ENCODE data around the gene SND1.

SND1 gene

DNA sequence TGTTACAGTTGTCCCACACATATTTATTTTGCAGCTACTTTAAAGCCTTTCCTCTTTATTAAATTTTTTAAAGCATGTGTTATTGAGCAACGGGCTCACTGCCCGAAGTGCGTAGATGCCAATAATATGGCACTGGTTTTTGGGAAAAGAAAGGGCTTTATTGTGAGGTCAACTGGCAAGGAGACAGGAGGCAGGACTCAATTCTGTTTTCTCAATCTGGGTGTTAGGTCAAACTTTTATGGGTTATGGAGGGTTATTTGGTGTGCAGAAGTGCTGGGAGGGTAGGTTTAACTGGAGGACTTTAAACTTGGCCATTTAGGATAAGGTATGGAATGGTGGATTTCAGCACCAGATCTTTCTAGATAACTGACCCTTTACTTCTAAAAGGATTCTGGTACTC lies 195.6 kb downstream of the SND1 start:
- peak; percentile 30 for DNase-seq (ENCODE audit: low read depth)
- TF ChIP-seq, protein P1, sequence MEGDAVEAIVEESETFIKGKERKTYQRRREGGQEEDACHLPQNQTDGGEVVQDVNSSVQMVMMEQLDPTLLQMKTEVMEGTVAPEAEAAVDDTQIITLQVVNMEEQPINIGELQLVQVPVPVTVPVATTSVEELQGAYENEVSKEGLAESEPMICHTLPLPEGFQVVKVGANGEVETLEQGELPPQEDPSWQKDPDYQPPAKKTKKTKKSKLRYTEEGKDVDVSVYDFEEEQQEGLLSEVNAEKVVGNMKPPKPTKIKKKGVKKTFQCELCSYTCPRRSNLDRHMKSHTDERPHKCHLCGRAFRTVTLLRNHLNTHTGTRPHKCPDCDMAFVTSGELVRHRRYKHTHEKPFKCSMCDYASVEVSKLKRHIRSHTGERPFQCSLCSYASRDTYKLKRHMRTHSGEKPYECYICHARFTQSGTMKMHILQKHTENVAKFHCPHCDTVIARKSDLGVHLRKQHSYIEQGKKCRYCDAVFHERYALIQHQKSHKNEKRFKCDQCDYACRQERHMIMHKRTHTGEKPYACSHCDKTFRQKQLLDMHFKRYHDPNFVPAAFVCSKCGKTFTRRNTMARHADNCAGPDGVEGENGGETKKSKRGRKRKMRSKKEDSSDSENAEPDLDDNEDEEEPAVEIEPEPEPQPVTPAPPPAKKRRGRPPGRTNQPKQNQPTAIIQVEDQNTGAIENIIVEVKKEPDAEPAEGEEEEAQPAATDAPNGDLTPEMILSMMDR (conservative IDR thresholded peaks at IDR 0.05; ENCODE audit: low read length), result no peak
- no peak overlapping the region for H3K4me3 ChIP-seq (ENCODE audit: low read length)

GRCh38 chr7:127848241-127848640 lies 196.2 kb downstream of the SND1 start:
- DNase-seq (ENCODE audit: low read depth), result no peak
- TF ChIP-seq, protein P1 (conservative IDR thresholded peaks at IDR 0.05; ENCODE audit: low read length), result no peak
- H3K4me3 ChIP-seq (ENCODE audit: low read length), result no peak overlapping the region

GRCh38 chr7:127850195-127850594 lies 198.2 kb downstream of the SND1 start:
- TF ChIP-seq, protein P1 (conservative IDR thresholded peaks at IDR 0.05; ENCODE audit: low read length), result no peak
- no peak for DNase-seq (ENCODE audit: low read depth)
- H3K4me3 ChIP-seq (ENCODE audit: low read length), result no peak overlapping the region

GRCh38 chr7:127854383-127854782 lies 202.4 kb downstream of the SND1 start:
- DNase-seq (ENCODE audit: low read depth), result no peak
- TF ChIP-seq, protein P1 (conservative IDR thresholded peaks at IDR 0.05; ENCODE audit: low read length), result no peak

GRCh38 chr7:127857464-127857841 lies 205.5 kb downstream of the SND1 start:
- no peak for DNase-seq (ENCODE audit: low read depth)
- TF ChIP-seq, protein P1 (conservative IDR thresholded peaks at IDR 0.05; ENCODE audit: low read length), result no peak
- no peak overlapping the region for H3K4me3 ChIP-seq (ENCODE audit: low read length)

More at GRCh38 chr7:127854383-127854782, 202.4 kb downstream of the SND1 start:
- H3K4me3 ChIP-seq (ENCODE audit: low read length), result no peak overlapping the region

GRCh38 chr7:127858091-127858914 lies 206.3 kb downstream of the SND1 start:
- no peak overlapping the region for H3K4me3 ChIP-seq (ENCODE audit: low read length)
- DNase-seq (ENCODE audit: low read depth), result no peak

GRCh38 chr7:127858915-127859189 lies 206.9 kb downstream of the SND1 start:
- no peak for DNase-seq (ENCODE audit: low read depth)
- H3K4me3 ChIP-seq (ENCODE audit: low read length), result no peak overlapping the region
- TF ChIP-seq, protein P1 (conservative IDR thresholded peaks at IDR 0.05; ENCODE audit: low read length), result no peak

More at GRCh38 chr7:127858091-127858914, 206.3 kb downstream of the SND1 start:
- TF ChIP-seq, protein P1 (conservative IDR thresholded peaks at IDR 0.05; ENCODE audit: low read length), result no peak
